ENCODE results near the gene RNPEP.
"Not testable (repeated sequence)": the region's sequence is repeated elsewhere in the genome, so short reads cannot be mapped to it uniquely, and the experiment has no call there.

The RNPEP gene

DNA sequence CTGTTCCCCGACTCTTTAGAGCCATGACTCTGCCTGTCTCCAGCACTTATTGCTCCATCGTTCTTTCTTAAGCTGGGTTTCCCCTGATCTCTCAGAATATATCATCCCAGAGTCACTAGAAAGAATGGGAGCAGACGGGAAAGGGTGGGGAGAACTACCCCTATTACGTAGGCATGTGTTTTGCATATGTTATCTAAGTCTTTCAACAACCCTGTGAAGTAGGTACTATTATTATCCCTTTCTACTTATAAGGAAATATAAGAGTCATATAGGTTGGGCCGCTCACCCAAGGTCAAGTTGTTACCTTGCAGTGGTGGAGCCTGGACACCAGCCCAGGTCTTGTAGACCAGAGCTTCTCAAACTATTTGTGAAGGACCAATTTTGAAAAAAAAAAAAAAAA lies 66.7 kb downstream of the RNPEP start:
- FAIRE-seq (no peak), DNase-seq (ENCODE audit: insufficient read length, low spot score) (no peak)
- TF ChIP-seq, protein P1, sequence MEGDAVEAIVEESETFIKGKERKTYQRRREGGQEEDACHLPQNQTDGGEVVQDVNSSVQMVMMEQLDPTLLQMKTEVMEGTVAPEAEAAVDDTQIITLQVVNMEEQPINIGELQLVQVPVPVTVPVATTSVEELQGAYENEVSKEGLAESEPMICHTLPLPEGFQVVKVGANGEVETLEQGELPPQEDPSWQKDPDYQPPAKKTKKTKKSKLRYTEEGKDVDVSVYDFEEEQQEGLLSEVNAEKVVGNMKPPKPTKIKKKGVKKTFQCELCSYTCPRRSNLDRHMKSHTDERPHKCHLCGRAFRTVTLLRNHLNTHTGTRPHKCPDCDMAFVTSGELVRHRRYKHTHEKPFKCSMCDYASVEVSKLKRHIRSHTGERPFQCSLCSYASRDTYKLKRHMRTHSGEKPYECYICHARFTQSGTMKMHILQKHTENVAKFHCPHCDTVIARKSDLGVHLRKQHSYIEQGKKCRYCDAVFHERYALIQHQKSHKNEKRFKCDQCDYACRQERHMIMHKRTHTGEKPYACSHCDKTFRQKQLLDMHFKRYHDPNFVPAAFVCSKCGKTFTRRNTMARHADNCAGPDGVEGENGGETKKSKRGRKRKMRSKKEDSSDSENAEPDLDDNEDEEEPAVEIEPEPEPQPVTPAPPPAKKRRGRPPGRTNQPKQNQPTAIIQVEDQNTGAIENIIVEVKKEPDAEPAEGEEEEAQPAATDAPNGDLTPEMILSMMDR (IDR thresholded peaks at IDR 0.05; ENCODE audit: insufficient read depth, missing control alignments) = no peak

DNA sequence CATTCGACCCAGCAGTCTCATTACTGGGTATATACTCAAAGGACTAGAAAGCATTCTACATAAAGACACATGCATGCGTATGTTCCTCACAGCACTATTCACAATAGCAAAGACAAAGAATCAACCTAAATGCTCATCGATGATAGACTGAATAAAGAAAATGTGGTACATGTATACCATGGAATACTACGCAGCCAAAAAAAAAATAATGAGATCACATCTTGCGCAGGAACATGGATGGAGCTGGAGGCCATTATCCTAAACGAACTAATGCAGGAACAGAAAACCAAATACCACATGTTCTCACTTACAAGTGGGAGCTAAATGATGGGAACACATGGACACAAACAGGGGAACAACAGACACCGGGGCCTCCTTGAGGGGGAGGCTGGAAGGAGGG lies 71.6 kb downstream of the RNPEP start:
- FAIRE-seq = no peak
- TF ChIP-seq, protein P1 (IDR thresholded peaks at IDR 0.05; ENCODE audit: insufficient read depth, missing control alignments) = no peak
- DNase-seq (ENCODE audit: insufficient read length, low spot score) = no peak

DNA sequence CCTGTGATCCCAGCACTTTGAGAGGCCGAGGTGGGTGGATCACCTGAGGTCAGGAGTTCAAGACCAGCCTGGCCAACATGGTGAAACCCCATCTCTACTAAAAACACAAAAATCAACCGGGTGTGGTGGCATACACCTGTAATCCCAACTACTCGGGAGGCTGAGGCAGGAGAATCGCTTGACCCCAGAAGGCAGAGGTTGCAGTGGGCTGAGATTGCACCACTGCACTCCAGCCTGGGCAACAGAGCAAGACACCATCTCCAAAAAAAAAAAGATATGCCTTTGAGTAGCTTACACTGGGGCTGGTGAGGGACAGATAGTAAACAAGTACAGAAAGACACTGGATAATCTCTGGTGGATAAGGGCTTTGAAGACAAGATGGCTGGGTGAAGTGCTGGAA lies 72.2 kb downstream of the RNPEP start:
- not testable (repeated sequence) for FAIRE-seq; DNase-seq (ENCODE audit: insufficient read length, low spot score)
